HG03108 (cell line): ENCODE results near the gene METTL23.
A peak's percentile ranks its signal among the peaks of the same experiment; 100 is the strongest.

Experiments
- ATAC-seq: cut with Tn5 transposase; IDR thresholded peaks from one replicate; pipeline ENCODE4 v1.9.1; 2021; ENCODE audit warnings: moderate library complexity; ENCODE audit not compliant: unreplicated experiment

METTL23 gene, protein sequence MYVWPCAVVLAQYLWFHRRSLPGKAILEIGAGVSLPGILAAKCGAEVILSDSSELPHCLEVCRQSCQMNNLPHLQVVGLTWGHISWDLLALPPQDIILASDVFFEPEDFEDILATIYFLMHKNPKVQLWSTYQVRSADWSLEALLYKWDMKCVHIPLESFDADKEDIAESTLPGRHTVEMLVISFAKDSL

DNA sequence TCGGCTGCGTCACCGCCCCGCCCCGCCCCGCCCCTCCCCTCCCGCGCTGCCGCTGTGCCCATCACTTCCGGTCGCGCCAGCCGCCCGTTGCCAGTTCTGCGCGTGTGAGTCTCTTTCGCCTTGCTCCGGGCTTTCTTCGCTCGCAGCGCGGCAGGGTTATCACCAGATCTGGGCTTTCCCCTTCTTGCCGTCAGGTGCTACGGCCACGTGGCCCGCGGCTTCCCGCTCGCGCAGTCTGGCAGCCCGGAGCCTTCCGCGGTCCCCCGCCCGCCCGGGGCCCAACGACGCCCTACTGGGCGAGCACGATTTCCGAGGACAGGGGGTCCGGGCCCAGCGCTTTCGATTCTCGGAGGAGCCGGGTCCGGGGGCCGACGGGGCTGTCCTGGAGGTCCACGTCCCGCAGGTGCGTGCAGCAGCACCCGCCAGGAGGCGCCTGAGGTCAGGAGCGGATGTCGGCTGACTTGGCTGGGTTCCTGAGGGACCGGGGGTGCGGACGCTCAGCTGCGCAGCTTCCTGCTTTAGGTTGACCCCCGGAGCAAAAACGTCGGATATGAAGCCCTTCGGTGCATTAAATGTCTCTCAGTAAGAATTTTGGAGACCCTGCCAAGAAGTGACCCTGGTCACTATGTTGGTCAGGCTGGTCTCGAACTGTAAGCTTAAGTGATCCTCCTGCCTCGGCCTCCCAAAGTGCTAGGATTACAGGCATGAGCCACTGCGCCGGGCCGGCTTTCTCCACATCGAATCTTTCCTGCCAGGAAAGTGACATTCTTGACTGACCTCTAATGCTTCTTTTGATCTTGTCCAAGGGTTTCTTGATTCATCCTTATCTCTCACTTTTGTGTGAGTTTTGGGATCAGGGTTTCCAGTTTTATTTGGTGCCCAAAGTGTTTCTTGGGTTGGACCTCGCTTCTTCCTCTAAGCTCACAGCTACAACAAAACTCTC, at the start of gene METTL23:
Gene METTL23, plus strand, starts transcription at position 64 of the 943 bp plus-strand sequence. CDS start 2,872 bp downstream, outside the sequence.
- peak; percentile 29 for ATAC-seq

DNA sequence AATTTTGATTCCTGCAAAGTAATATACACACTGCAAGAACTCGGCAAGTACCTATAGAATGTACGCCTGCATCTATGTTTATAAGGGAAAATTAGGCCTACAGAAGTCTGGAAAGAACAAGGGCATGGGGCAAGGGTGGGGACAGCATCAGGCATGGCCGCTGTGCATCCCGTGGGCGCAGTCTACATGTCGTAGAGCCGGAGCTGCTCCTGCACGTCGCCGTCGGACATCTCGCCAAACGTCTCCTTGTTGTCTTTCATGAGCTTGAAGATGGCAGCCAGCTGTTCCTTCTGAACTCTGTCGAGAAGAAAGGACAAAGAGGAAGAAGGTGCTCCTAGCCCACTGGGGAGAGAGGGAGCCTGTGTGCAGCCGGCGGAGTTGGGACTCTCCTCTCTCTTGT, 49.2 kb upstream of the METTL23 start:
- ATAC-seq, result no peak

DNA sequence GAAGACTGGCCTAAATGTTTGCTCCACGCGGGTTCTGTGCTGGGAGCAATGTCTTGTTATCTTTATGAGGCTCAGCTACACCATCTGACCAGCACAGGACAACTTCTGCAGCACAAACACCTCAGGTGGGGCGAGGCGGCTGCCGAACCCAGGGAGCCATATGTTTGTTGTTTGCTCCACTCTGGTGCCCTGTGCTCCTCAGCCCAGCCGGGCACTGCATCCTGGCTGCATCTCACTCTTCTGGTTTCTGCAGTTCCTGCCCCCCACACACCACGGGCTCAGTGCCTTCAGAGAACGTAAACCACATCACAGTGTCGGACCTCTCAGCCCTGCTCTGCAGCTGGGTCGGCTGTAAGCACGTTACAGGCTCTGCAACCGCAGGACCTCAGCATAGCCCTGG, 48.3 kb upstream of the METTL23 start:
- ATAC-seq, result no peak

DNA sequence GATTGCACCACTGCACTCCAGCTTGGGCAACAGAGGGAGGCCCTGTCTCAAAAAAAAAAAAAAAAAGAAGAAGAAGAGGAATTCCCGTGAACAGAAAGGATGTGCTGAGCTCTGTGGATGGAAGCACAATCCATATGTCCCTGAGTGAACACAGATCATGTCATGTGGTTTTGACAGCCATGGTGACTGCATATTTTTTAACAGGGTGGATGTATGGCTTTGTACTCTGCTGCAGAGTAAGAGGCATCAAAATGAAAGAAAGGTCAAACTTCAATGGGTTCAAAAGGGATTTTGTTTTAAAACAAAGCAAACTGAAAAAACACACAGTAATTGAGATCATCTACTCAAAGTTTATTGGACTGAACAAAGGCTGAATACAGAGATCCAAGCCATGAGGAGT, 47.4 kb upstream of the METTL23 start:
- no peak for ATAC-seq

DNA sequence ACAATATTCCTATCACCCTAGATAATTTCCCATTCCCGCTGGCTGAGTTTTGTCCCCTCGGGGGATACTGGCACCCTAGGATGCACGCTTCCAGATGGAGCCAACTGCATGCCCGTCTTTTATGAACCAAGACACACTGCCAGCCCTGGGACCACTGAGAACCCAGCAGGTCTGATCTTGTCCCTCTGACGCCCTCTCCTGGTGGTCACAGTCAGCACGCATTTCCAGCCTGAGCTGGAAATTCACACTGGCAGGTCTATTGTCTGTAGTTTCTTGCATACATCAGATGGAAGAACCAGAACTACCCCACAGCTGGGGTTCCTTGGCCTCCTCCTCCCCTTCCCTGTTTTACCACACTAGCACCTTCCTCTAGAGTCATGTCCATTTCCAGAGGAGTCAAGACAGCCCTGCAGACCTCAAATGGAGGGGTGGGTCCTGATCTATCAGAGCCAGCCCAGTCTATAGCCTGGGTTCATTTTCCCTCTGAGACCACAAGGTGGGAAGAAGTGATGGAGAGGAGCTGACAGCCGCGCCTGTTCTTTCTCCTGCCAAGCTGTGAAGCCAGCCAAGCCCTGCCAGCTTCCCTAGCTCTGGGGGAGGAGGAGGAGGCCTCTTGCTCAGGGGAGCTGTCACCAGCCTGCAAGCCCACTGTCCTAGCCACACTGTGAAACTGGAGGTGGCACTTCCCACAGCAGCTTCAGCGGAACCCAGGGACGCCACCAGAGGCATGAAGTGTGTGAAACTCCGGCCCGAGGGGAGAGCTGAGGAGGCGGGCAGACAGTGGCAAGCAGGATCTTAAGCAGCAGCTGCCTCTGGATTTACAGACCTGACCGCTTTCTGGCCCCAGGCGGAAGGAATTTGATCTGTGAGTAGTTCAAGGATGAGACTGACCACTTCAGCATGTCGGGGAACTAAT, 45.2 kb upstream of the METTL23 start:
- no peak for ATAC-seq

DNA sequence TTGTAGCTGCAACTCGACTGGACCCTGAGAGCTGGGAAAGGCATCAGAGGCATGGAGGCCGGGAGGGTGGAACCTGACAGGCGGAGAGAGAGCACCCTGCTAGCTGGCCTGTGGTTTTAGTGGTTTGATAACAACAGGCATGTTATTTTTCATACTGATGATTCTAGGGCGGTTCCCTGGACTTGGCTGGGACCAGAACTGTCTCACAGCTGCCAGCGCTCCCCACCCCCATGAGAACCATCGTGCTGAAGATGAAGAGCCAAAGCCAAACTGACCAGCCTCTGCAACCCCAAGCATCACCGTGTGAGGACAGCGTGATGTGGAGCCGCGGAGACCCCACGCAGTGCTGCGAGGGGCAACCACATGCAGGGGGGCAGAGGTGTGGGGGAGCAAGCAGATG, 44.3 kb upstream of the METTL23 start:
- ATAC-seq, result no peak

DNA sequence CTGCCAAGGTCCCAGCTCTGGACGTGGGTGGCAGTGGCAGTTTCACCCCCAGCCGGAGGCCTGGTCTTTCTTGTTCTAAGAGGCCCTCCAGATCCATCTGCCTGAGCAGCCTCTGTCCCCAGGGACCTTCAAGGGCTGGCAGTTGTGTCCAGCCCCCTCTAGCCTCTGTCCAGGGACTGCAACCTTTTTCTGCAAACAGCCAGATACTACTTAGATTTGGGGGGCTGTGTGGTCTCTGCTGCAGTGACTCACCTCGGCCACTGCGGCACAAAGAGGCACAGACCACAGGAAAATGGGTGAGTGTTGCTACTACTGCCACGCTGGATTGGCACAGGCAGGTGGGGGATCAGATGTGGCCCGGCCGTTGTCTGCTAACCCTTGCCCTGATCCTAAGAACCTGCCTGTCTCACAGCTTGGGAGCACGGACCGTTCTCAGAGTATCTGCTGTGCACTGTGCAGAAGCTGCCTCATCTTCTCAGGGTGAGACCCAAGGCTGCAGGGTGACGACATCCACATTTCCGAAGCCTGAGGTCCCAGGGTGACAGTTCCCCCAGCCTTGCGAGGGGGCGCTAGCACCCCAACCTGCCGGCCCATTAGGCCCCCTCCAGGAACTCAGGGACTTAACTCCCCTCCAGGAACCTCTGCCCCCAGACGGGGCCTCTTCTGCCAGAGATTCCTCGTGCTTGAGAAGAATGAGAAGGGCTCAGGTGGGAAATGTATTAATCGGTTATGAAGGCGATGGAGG, 43.5 kb upstream of the METTL23 start:
- no peak for ATAC-seq

DNA sequence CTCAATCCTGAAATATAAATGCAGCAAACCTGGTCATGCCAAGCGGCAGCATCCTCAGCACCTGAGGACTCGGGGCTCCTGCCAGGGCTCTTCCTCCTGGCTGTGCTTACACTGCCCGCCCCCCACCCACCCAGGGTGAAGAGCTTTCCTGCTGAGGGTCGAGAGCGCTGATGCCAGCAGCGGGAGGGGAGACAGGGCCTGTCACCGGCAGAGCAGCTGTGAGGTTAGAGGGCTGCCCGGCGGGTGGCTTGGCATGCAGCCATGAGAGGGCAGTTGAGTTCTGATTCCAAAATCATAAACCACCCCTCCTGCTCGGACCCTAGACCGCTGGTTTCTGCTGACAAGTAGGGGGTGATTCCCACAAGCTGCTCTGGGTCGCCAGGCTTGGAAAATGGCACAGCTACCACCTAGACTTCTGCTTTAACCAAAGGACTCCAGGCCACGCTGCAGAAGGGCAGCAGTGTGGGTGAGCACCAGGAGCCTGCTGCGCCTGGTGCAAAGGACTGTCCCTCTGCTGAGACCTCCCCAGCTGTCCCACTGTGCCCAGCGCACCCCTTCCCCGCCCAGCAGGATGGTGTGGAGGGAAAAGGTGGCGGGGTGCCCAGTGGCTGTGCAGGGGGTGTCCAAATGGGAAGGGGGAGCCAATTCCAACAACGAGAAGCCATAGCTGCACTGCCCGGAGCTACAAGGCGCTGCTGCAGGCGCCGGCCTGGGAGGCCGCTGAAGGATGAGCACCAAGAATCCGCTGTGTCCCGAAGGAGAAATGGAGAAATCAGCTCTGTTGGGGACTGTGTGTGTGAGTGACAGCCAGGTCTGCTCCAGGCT, 42.5 kb upstream of the METTL23 start:
- no peak for ATAC-seq

DNA sequence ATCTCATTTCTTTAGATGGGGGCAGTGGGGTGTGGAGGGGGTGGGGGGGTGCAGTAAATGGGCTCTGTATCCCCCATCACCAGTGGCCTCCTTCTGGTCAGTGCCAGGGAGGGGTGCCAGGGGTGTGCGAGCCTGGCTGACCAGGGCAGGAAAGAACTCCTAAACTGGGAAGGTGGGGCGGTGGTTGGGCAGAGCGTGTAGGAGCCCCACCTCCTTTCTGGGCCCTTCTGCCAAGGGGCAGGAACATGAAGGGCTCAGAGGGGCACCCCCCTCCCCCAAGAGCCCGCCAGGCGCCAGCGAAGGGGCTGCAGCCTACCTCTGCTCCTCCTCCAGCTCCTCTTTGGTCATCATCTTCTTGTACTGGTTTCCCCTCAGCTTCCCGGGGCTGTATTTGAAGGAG, 41.9 kb upstream of the METTL23 start:
- no peak for ATAC-seq

DNA sequence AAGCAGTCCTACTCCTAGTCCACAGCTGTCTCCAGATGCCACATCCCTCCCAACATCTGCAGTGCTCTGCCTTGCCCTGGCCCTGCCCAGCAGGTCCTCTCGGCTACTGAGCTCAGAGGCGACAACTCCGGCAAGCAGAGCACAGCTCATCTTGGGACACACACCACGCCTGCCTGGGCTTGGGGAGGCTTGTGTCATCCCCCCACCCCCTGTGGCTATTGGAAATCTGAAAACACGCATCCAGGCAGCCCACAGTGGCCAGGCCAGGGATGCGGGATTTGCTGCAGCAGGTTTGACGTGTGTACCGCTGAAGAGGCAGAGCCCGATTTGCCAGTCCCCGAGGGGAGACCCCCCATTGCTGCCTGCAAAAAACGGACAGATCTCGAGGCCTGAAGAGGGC, 41.3 kb upstream of the METTL23 start:
- no peak for ATAC-seq

DNA sequence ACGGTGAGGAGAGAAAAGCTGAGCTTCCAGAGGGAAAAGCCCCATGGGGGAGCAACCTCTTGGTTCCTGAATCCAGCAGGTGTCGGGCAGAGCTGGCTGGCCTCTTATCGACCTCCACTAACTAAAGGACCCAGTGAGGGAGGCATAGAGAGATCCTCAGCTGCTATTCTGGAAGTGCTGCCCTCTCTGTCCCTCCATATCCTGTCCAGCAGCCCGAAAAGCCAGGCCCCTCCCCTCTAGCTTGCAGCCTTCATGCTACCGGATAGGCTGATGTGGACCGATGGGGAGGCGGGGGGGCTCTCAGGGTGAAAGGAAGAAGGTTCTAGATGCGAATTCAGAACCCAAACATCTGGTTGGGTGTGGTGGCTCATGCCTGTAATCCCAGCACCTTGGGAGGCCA, 40.8 kb upstream of the METTL23 start:
- ATAC-seq, result no peak

DNA sequence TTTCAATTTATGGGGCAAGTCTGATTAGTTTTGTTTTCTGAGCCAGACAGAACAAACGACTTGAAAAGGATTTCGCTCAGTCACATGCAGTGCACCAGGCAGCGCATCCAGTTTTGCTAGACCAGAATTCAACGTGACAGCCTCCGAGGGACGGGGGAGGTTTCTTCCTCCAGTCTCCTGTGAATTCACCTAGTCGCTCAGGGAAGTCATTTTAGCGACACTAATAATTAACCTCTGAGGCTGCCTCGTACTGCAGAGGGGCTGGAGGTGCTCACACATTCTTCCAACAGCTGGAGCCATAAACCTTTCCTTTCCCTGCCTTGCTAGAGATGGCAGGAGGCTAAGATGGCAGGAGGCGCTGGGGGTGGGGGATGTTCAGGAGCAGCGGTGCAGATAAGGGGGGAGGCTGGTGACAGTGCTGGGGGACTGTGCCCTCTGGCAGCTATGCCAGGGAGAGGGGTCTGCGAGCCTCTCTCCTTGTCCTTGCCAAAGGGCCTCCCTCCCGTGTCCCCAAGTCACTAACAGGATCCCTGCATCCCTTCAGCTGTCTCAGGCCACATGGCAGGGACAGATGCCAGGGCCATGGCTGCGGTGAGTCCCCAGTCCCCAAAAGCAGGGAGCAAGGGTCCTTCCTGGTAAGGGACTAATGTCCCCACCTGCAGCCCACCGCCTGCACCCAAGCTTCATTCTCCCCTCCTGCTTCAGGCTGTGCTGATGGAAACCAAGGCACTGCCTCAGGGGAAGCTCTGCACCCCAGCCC, 39.9 kb upstream of the METTL23 start:
- ATAC-seq, result no peak

DNA sequence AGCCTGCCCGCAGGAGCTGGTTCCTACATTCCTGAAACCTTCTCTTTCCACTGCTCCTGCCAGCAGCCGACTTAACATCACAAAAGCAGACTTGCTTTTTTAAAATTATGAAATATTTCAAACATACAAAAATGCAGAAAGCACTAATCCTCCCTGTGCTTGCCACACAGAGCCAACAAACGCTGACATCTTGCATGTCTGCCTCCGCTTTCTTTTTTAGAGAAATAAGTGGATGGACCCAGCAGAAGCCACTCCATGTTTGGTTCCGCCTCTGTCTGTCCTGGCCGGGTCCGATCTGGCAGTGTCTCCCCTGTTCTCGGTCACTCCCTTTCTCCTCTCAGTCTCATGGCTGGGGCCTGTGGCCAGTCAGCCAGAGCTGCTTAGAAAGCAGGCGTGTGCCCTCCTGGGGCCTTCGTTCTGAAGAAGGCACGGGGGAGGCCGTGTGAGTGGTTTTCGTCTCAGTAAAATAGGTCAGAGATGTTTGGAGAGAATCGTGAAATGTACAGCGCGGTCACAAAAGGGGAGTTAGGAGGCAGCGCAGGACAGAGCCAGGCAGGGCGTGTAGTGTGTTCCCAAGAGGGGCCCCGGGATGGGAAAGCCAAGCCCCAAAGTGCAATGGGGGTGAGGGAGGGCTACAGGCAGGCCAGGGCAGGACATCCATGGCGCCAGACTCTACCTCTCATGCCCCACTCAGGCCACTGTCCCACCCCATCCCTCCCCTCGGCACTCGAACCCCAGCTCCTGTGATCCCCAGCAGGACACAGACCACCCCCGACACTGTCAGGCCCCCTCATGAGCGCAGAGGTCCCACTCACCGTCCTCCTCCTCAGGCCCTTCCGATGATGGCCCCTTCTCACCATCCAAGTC, 39.1 kb upstream of the METTL23 start:
- ATAC-seq, result no peak

DNA sequence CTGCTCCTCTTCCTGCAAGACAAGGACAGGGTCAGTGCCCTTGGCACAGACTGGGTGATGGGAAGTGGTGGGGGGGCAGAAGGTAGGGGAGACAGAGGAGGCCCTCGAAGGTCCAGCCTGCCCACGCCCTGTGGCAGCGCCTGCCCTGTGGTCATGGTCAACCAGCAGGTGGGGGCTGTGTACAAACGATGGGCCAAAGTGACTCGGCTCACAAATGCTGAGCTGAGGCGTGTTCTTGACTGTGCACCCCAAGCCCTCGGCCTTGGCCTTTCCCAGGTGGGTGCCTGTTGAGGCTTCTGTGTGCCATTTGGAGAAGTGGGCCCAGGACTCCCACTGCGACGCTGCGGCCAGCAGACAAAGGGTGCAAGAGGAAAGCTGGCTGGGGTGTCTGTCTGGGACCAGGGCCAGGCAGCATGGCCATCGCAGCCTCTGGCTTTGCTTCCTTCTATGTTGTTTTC, 38.4 kb upstream of the METTL23 start:
- no peak for ATAC-seq

DNA sequence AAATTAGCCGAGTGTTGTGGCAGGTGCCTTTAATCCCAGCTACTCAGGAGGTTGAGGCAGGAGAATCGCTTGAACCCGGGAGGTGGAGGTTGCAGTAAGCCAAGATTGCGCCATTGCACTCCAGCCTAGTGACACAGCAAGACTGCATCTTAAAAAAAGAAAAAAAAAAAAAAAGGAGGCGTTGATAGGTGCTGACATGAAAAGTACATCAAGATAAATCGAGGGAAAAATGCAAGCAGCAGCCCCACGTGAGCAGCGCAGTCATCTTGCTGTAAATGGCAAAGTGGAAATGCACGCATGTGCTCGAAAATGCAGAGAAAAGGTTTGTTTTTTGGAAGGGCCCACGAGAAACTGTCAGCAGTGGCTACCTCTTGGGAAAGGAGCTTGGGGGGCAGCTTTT, 36.8 kb upstream of the METTL23 start:
- ATAC-seq, result no peak

DNA sequence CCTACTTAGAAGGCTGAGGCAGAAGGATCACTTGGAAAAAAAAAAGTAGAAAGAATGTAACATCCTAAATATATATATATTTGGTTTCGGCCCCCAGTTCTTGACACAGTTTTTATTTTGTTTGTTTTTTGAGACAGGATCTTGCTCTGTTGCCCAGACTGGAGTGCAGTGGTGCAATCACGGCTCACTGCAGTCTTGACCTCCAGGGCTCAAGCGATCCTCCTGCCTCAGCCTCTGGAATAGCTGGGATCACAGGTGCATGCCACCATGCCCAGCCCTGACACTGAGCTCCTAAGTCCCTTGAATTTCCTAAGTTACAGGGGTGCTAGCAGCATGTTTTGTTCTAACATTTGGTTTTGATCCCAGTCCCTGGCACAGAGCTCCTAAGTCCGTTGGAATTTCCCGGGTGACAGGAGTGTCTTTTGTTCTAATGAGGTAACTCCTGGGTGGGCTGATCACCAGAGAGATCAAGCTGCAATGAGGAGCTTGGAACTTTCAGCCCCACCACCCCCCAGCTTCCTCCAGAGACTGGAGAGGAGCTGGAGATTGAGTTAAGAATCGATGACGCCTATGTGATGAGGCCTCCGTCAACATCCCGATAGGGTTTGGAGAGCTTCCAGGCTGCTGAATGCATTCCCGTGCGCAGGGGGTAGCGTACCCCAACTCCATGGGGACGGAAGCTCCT, 35.9 kb upstream of the METTL23 start:
- ATAC-seq, result no peak

DNA sequence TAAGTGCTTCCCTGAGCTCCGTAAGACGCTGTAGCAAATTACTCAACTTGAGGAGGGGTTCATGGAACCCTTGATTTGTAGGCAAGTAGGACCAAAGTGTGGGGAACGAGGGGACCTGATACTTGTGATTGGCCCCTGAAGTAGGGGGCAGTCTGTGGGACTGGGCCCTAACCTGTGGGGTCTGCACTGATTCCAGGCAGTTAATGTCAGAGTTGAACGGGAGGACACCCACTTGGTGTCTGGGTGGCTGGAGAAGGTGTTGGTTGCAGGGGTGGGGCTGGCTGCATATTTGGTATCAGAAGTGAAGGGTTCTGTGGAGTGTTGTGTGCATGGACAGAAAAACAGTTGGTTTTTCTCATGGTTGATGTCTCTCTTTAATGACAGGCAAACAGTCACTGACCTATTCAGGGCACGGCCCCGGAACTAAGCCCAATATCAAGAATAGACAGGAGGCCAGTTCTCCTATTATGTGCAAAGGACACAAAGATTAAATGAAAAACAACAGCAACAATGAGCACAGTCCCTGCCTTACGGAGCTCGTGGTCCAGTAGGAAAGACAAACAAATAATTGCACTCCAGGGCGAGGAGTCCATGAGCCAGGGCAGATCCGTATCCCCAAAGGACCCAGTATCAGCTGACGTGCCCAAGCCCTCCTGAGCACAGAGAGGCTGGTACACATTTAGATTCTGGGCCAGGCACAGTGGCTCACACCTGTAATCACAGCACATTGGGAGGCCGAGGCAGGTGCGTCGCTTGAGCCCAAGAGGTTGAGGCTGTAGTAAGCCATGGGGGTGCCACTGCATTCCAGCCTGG, 35.1 kb upstream of the METTL23 start:
- no peak for ATAC-seq
